NCI-H2227 (cell line): Measurements from ENCODE around the gene GDPGP1.
"Not testable (repeated sequence)": the region's sequence is repeated elsewhere in the genome, so short reads cannot be mapped to it uniquely, and the experiment has no call there.

ENCODE experiments used
- DNase-seq: peaks from one replicate; lab custom pipeline; 2025; ENCODE audit not compliant: unreplicated experiment; lab: John Stamatoyannopoulos, UW

The GDPGP1 gene, protein sequence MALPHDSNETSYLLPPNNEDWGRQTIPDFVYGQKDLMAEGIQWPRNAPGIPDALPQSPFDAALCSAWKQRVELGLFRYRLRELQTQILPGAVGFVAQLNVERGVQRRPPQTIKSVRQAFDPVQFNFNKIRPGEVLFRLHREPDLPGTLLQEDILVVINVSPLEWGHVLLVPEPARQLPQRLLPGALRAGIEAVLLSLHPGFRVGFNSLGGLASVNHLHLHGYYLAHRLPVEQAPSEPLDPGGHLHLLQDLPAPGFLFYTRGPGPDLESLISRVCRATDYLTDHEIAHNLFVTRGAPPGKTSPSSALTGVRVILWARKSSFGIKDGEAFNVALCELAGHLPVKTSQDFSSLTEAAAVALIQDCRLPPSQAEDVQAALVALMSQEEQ

DNA sequence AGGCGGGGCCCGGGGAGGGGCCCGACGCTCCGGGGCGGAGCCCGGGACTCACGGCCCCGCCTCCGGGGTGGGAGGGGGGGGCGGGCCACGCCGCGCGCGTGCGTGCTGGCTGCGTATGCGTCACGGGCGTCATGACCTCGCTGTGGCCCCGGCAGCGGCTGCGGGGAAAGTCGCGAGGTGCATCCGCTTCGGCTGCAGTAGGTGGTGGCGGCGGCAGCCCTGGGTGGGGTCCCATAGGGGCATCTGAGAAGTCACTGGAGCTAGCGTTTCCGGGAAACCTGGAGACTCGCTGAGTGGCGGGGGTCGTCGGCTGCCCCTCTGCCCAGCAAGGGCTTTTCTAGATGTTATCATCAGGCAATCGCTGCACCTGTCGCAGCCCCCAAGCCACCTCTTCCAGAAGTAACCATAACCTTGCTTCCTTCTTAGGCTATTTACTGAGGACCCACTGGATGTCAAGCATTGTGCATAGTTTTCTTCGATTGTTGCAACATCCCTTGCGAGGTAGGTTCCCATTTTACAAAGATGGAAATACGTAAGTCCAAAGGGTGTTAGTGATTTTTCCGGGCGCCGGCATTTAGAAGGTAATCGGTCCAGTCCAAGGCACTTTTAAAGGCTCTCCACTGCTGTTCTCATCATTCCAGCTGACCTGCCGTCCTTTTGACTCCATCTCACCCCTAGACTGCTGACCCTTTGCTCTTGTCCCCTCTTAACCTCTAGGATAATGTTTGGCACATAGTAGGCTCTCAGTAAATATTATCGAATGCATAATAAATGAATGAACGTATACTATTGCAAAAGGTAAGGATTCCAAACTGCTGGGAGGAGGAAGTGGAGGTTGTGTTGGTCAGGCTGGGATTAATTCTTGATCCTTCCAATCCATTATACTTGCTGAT lies at the start of gene GDPGP1:
TSS of gene GDPGP1 (plus strand) at position 114 of the 893 bp plus-strand sequence. CDS start 6,700 bp downstream, outside the sequence.
- DNase-seq = peak; percentile 20

GRCh38 chr15:90184786-90185704 lies 49.0 kb upstream of the GDPGP1 start:
- DNase-seq = peak; percentile 72

DNA sequence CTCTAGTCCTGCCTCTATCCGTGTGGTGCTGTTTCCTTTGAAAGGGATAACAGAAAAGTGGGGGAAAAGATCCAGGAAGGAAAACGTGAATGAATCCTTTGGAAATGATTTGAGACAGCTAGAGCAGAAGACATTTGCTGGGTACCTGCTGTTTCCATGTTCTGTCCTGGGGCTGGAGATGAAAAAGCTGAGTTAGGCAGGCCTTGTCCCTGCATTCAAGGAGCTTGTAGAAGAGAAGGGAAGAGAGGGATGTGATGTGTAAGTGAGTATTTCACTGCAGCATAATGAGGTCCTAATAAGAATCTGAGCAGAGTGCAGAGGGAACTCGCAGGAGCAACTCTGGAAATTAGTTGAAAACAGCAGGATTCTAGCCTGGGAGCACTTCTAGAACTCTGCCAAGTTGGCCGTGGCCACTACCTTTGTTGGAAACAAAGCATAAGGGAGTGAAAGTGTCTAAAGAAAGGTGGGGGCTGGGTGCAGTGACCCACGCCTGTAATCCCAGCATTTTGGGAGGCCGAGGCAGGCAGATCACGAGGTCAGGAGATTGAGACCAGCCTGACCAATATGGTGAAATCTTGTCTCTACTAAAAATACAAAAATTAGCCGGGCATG lies 46.6 kb upstream of the GDPGP1 start:
- DNase-seq = no peak

DNA sequence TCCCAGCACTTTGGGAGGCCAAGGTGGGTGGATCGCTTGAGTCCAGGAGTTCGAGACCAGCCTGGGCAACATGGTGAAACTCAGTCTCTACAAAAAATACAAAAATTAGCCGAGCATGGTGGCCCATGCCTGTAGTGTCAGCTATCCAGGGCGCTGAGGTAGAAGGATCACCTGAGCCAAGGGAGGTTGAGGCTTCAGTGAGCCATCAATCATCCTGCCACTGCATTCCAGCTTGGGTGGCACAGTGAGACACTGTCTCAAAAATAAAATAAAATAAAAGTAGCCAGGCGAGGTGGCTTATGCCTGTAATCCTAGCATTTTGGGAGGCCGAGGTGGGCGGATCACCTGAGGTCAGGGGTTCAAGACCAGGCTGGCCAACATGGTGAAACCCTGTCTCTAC lies 45.9 kb upstream of the GDPGP1 start:
- not testable (repeated sequence) for DNase-seq

GRCh38 chr15:90188914-90189748 lies 44.9 kb upstream of the GDPGP1 start:
- no peak for DNase-seq

DNA sequence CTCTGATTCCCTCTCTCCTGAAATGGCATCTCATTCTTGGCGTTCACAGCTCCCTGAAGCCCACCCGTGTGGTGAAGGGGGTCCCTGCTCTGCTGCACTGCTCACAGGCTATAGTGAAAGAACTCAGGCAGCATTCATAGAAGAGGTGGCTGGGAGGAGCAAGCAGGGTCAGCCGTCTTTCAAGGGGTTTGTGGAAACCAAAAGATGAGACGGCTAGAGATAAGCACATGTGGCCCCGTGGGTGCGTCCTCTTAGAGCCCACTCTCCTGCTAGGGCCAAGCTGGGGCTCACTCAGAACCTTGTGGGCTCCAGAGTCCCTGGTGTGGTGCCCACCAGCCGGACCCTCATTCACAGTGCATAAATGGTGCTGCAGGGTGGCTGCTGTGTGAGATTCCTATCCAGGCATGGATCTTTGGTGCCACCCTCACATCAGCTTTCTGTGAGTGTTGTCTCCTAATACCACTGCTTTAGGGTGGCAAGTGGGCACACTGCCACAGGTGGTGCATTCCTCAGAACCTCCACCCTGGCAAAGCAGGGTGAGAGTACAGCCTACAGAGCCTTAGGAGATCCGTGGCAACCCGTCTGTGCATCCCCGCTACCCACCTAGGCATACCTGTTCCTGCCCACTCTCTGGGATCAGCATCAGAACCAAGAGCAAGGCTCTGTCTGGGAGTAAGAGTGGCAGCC lies 44.1 kb upstream of the GDPGP1 start:
- no peak for DNase-seq

DNA sequence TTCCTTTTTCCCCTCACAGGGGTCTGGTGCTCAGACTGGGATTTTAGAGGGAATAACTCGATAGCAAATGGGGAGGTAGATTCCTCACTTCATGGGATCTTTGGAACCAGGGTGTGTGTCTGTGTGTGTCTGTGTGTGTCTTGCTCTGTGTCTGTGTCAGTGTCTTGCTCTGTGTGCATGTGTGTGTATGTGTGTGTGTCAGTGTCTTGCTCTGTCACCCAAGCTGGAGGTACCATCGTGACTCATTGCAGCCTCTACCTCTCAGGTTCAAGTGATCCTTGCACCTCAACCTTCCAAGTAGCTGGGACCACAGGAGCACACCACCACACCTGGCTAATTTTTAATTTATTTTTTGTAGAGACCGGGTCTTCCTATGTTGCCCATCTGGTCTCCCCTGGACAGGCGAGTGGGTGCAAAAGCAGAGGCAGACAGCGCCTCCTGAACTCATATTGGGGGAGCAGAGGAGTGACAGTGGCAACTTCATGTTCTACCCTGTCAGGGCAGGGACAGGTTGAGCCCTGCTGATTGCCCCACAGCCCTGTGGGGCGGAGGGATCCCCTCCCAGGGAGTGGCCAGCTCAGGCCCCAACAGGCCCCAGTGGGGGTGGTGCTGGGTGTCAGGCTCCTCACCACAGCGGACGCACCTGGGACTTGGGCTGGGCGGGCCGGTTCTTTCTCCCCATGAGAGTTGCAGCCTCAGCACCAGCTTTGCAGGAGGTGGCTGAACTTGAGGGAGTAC lies 43.2 kb upstream of the GDPGP1 start:
- DNase-seq = no peak

- DNase-seq = no peak
Observed at GRCh38 chr15:90191344-90191687, 42.7 kb upstream of the GDPGP1 start.

GRCh38 chr15:90191794-90192509 lies 42.1 kb upstream of the GDPGP1 start:
- DNase-seq = peak; percentile 62

- DNase-seq = no peak
Observed at GRCh38 chr15:90192961-90193786, 40.8 kb upstream of the GDPGP1 start.

DNA sequence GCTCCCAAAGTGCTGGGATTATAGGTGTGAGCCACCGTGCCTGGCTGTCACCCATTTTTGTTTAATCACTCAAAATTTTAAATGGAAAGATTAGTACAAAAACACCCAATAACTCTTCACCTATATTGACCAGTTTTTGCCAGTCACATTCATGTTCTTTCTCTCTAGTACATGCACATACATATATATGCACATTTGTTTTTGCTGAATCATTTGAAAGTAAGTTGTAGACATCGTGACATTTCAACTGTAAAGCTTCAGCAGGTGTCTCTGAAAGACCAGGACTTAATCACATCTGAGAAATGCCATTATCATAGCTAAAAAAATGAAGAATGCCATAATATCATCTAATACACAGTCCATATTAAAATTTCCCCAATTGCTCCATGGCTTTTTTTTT lies 39.4 kb upstream of the GDPGP1 start:
- DNase-seq = no peak

DNA sequence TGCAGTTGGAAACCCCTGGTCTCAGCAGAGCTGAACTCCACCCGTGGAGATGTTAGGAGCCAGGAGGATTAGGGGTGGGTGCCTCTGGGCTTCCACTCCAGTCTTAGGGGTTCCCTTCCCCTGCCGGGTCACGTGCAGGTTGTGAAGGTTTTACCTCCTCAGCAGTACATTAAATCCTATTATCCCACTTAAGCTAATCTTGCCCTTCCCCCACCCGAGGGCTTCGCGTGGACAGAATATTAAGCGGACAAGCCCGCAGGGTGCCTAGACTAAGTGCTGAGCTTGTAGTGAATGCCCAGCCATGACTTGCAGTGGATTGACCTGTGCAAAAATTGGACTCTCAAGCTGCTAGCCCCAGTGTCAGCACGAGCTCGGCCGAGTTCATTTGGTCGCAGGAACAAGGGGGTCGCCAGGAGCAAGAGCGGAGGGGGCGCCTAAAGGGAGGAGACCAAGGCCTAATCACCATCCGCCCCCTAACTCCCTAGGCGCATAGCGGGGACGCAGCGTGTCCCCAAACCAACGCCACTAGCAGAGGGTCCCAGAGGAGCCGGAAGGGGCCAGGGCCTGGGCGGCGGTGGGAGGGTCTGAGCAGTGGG lies 33.4 kb upstream of the GDPGP1 start:
- peak; percentile 19 for DNase-seq

GRCh38 chr15:90201130-90201943 lies 32.7 kb upstream of the GDPGP1 start, which contains the start of gene SEMA4B:
SEMA4B (plus strand) TSS chr15:90201330; CDS start chr15:90201579, 249 bp downstream.
- peak; percentile 74 for DNase-seq

DNA sequence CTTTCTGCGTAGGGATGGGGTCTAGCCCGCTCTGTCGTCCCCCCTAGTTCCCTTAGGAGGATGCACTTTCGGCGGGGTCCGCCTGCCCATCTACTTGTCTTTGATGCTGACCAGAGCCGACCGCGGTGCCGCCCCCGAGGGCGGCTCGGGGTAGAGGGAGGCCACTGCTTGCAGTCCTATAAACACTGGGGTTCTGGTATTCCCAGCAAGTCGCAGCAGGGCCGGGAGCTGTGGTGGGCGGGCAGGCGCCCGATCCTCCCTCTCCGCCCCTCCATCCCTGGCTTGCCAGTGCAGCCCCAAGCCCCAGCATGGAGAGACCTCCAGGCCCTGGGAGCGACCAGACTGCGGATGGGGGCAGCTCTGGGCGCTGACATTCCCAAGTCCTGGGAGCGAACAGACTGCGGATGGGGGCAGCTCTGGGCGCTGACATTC lies 32.0 kb upstream of the GDPGP1 start:
- peak; percentile 14 for DNase-seq

- no peak for DNase-seq
Observed at GRCh38 chr15:90202929-90203328, 31.1 kb upstream of the GDPGP1 start.

DNA sequence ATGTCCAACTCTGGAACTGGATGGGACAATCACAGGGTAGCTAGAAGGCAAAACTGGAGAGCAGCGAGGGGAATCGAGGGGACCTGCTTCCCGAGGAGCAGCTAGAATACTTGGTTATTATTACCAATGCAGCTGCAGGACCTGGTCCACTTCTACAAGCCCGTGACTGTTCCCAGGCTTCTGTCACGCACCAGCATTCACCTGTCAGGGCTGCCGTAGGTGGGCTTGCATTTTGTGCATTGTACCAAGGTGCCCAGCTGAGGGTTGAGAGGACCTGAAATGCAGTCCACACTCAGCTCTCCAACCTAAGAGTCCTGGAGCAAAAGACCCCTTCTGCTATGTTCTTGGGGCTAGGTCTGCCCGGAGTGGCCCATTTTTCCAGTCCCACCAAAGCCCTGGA lies 30.5 kb upstream of the GDPGP1 start:
- no peak for DNase-seq
